ENCODE measurements around the gene AIFM3.

- TF ChIP-seq CTCF (IDR thresholded peaks at IDR 0.05) (no peak), POLR2A (IDR thresholded peaks at IDR 0.05) (no peak)
Measured at GRCh38 chr22:20949698-20950183, 17.3 kb upstream of the AIFM3 start.
